Measurements from ENCODE around the gene AURKA. TPM values are rescaled to one million over a fixed set of nuclear protein-coding genes. Genes with fewer than 3 reads are reported as not detected.
A peak's percentile ranks its signal among the peaks of the same experiment; 100 is the strongest.

AURKA gene
- total RNA-seq, 2 donors from 2014 or later, result 110 to 142 TPM

GRCh38 chr20:56381501-56381900 is 10.5 kb downstream of the AURKA start:
- no peak for ATAC-seq (replicated peaks in 1 of 2)
- Mint-ChIP-seq H3K36me3 (ENCODE audit: insufficient read depth in 2 of 2) (peaks cover 22 to 57% of the 10 kb centered on the region in 2 donors), H3K4me1 (ENCODE audit: low read depth) (peaks cover 32% of the 10 kb centered on the region)

GRCh38 chr20:56380375-56380774 is 11.6 kb downstream of the AURKA start:
- H3K4me3 Mint-ChIP-seq, result no peak overlapping the region
- no peaks in the 10 kb centered on the region for H3K9me3 Mint-ChIP-seq
- peaks cover 23 to 56% of the 10 kb centered on the region in 2 donors for H3K36me3 Mint-ChIP-seq (ENCODE audit: insufficient read depth in 2 of 2)
- DNase-seq (no peak), ATAC-seq (replicated peaks in 1 of 2) (no peak)
- no peak overlapping the region for H3K27ac Mint-ChIP-seq
- H3K27me3 Mint-ChIP-seq (ENCODE audit: low read depth), result no peaks in the 10 kb centered on the region
- peaks cover 21% of the 10 kb centered on the region for H3K4me1 Mint-ChIP-seq (ENCODE audit: low read depth)

More at GRCh38 chr20:56381501-56381900, 10.5 kb downstream of the AURKA start:
- no peaks in the 10 kb centered on the region for H3K9me3 Mint-ChIP-seq
- H3K27ac Mint-ChIP-seq, result no peak overlapping the region
- no peak for DNase-seq
- H3K27me3 Mint-ChIP-seq (ENCODE audit: low read depth), result no peaks in the 10 kb centered on the region
- H3K4me3 Mint-ChIP-seq, result no peak overlapping the region

DNA sequence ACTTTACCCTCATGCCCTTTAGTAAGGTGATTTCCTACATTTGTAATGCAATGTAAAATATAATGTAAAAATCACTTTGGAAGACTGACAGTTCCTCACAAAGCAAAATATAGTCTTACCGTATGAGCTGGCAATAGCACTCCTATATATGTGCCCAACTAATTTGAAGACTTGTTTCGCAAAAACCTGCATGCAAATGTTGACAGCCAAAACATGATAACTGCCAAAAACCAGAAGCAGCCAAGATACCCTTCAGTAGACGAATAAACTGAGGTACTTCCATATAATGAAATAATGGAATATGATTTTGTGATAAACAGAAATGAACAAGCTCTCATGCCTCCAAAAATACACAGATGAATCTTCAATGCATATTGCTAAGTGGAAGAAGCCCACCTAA is 13.6 kb downstream of the AURKA start:
- Mint-ChIP-seq H3K27me3 (ENCODE audit: low read depth) (no peaks in the 10 kb centered on the region), H3K27ac (no peak overlapping the region), H3K4me1 (ENCODE audit: low read depth) (peaks cover 30% of the 10 kb centered on the region), H3K9me3 (no peaks in the 10 kb centered on the region), H3K36me3 (ENCODE audit: insufficient read depth in 2 of 2) (peaks cover 21 to 61% of the 10 kb centered on the region in 2 donors), H3K4me3 (no peak overlapping the region)
- ATAC-seq (replicated peaks in 1 of 2) (no peak), DNase-seq (no peak)

DNA sequence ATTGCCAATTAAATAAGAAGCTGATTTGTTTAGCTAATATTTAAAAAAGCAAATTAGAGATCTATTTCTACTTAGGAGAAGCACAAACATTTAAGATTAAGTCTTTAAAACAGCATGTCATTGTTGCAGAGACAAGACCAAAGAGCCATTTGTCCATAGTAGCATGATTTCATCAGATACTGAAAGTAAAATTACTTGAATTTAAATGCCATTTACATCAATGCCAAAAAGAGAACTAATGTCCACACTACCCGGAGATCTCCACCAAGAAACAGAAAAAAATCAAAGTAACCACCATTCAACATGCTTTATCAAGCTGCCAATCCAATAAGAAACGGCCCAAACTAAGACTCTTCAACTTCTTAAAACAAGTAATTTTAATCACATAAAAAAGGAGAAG is 15.7 kb downstream of the AURKA start:
- H3K4me1 Mint-ChIP-seq (ENCODE audit: low read depth), result peaks cover 19% of the 10 kb centered on the region
- no peaks in the 10 kb centered on the region for H3K27me3 Mint-ChIP-seq (ENCODE audit: low read depth)

GRCh38 chr20:56373942-56374341 is 18.1 kb downstream of the AURKA start:
- Mint-ChIP-seq H3K36me3 (ENCODE audit: insufficient read depth in 2 of 2) (peaks cover 26 to 67% of the 10 kb centered on the region in 2 donors), H3K27ac (peak overlapping the region; percentile 50), H3K4me3 (no peak overlapping the region), H3K4me1 (ENCODE audit: low read depth) (peaks cover 18% of the 10 kb centered on the region), H3K27me3 (ENCODE audit: low read depth) (no peaks in the 10 kb centered on the region), H3K9me3 (no peaks in the 10 kb centered on the region)
- ATAC-seq (replicated peaks in 1 of 2), result peak; percentile 55 to 90
- DNase-seq, result no peak

More for the DNA sequence above, 15.7 kb downstream of the AURKA start:
- peaks cover 29 to 61% of the 10 kb centered on the region in 2 donors for H3K36me3 Mint-ChIP-seq (ENCODE audit: insufficient read depth in 2 of 2)
- no peak overlapping the region for H3K4me3 Mint-ChIP-seq
- no peak for DNase-seq
- ATAC-seq (replicated peaks in 1 of 2), result no peak
- H3K9me3 Mint-ChIP-seq, result no peaks in the 10 kb centered on the region
- H3K27ac Mint-ChIP-seq, result peak overlapping the region; percentile 79

- DNase-seq (no peak), ATAC-seq (replicated peaks in 1 of 2) (peak in 1 of 2 donors; percentile 73)
- no peak overlapping the region for H3K27ac Mint-ChIP-seq
- H3K36me3 Mint-ChIP-seq (ENCODE audit: insufficient read depth in 2 of 2), result peaks cover 19 to 58% of the 10 kb centered on the region in 2 donors
- H3K27me3 Mint-ChIP-seq (ENCODE audit: low read depth), result no peaks in the 10 kb centered on the region
- no peaks in the 10 kb centered on the region for H3K9me3 Mint-ChIP-seq
- H3K4me3 Mint-ChIP-seq, result no peak overlapping the region
- H3K4me1 Mint-ChIP-seq (ENCODE audit: low read depth), result peaks cover 18% of the 10 kb centered on the region
These were observed 19.2 kb downstream of the AURKA start for GRCh38 chr20:56372850-56373249.

- no peak overlapping the region for H3K27ac Mint-ChIP-seq
- H3K36me3 Mint-ChIP-seq (ENCODE audit: insufficient read depth in 2 of 2), result peaks cover 18 to 52% of the 10 kb centered on the region in 2 donors
- H3K4me3 Mint-ChIP-seq, result no peak overlapping the region
- H3K4me1 Mint-ChIP-seq (ENCODE audit: low read depth), result peaks cover 18% of the 10 kb centered on the region
- H3K9me3 Mint-ChIP-seq, result no peaks in the 10 kb centered on the region
- DNase-seq, result no peak
- ATAC-seq (replicated peaks in 1 of 2), result no peak
- H3K27me3 Mint-ChIP-seq (ENCODE audit: low read depth), result no peaks in the 10 kb centered on the region
These were observed 20.0 kb downstream of the AURKA start for GRCh38 chr20:56371977-56372376.

GRCh38 chr20:56369179-56369578 is 22.8 kb downstream of the AURKA start:
- H3K9me3 Mint-ChIP-seq, result no peaks in the 10 kb centered on the region
- H3K27ac Mint-ChIP-seq, result no peak overlapping the region
- no peak for DNase-seq
- H3K4me1 Mint-ChIP-seq (ENCODE audit: low read depth), result peaks cover 15% of the 10 kb centered on the region
- H3K36me3 Mint-ChIP-seq (ENCODE audit: insufficient read depth in 2 of 2), result peaks cover 11 to 37% of the 10 kb centered on the region in 2 donors
- no peaks in the 10 kb centered on the region for H3K27me3 Mint-ChIP-seq (ENCODE audit: low read depth)
- no peak overlapping the region for H3K4me3 Mint-ChIP-seq
- ATAC-seq (replicated peaks in 1 of 2), result no peak

DNA sequence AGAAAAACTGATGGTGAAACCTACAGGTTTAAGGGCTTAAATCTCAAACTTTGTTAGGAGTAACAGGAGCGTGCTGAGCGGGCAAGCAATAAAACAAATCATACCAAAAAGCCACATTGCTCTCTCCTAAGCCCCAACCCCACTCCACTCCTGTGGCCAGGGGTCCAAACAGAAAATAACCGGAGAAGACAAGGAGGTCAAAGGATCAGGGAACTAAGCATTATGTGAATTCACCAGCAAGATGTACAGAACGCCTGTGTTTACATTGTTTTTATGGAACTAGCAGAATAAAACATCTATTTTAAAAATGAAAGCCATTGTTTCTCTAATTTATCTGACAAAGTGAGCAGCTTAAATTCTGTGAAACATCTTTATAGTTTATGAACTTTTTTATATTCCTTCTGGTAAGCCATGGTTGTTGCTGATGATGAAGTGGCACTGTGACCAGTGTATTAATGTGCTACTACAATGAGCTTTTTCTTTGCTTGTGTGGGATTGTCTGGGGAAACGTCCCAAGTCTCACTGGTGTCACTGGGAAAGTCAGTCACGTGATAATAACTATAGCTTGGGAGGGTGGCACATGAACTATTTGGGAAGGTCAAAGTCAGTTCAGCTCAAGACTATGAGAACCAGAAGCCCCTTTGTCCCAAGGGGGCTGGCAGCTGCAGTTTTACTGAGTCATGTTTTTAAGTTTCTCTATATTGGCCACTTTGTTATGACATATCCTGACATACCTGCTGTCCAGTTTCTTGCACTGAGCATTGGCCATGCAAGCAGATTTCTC is 23.5 kb downstream of the AURKA start:
- Mint-ChIP-seq H3K27me3 (ENCODE audit: low read depth) (no peaks in the 10 kb centered on the region), H3K36me3 (ENCODE audit: insufficient read depth in 2 of 2) (peaks cover 9 to 30% of the 10 kb centered on the region in 2 donors), H3K9me3 (no peaks in the 10 kb centered on the region), H3K4me3 (no peak overlapping the region), H3K4me1 (ENCODE audit: low read depth) (peaks cover 9% of the 10 kb centered on the region), H3K27ac (no peak overlapping the region)
- DNase-seq, result no peak
- no peak for ATAC-seq (replicated peaks in 1 of 2)

GRCh38 chr20:56363491-56363890 is 28.5 kb downstream of the AURKA start:
- no peaks in the 10 kb centered on the region for H3K27me3 Mint-ChIP-seq (ENCODE audit: low read depth)
- H3K36me3 Mint-ChIP-seq (ENCODE audit: insufficient read depth in 2 of 2), result no peaks in the 10 kb centered on the region
- no peaks in the 10 kb centered on the region for H3K9me3 Mint-ChIP-seq
- no peak overlapping the region for H3K4me3 Mint-ChIP-seq
- peaks cover 15% of the 10 kb centered on the region for H3K4me1 Mint-ChIP-seq (ENCODE audit: low read depth)
- no peak overlapping the region for H3K27ac Mint-ChIP-seq
- ATAC-seq (replicated peaks in 1 of 2), result no peak
- DNase-seq, result no peak

DNA sequence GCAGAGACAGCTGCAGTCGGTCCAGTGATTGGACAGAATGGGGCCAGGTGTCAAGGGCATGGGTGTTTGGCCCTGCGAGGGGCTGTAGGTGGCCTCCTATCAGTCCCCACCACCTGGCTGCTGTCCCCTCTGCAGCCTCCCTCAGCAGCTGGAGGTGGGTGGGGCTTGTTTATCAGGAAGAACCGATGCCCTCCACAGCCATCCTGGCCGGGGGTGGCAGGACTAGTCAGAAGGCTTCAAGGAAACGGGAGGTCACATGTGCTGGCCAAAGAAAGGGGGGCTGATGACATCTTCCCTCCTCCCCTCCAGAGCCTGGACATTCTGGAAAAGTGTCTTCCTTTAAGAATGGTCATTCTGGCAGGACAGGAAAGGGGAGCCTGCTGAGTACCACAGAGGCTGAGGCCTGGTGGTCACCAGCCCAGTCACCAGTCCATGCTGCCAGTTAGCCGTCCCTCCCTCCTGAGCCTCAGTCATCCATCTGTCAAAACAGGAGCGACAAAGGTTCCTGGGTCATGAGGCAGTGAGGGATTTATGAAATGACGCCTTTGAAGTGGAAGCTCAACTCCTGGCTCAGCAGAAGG is 29.1 kb downstream of the AURKA start:
- Mint-ChIP-seq H3K4me1 (ENCODE audit: low read depth) (peaks cover 15% of the 10 kb centered on the region), H3K9me3 (no peaks in the 10 kb centered on the region), H3K4me3 (no peak overlapping the region), H3K36me3 (ENCODE audit: insufficient read depth in 2 of 2) (no peaks in the 10 kb centered on the region), H3K27me3 (ENCODE audit: low read depth) (no peaks in the 10 kb centered on the region), H3K27ac (no peak overlapping the region)
- DNase-seq, result no peak
- no peak for ATAC-seq (replicated peaks in 1 of 2)

GRCh38 chr20:56361900-56362299 is 30.1 kb downstream of the AURKA start:
- no peak overlapping the region for H3K4me3 Mint-ChIP-seq
- H3K27ac Mint-ChIP-seq, result no peak overlapping the region

DNA sequence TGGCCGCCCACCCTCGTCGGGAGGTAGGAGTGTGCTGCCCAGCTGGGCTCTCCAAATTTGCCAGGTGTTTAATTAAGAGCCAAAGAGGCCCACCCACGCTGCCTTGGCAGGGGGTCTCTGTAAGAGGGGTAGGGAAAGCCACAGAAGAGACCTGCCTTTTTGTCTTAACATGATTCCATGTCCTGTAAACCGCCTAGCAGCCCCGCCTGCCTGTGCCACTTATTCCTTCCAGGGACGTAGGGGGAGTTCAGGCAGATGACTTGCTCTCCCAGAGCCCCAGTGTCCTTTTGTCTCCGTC is 31.2 kb downstream of the AURKA start:
- Mint-ChIP-seq H3K36me3 (ENCODE audit: insufficient read depth in 2 of 2) (no peaks in the 10 kb centered on the region), H3K4me3 (peak overlapping the region; percentile 4 to 15), H3K4me1 (ENCODE audit: low read depth) (peaks cover 15% of the 10 kb centered on the region), H3K27ac (no peak overlapping the region), H3K9me3 (no peaks in the 10 kb centered on the region), H3K27me3 (ENCODE audit: low read depth) (no peaks in the 10 kb centered on the region)
- ATAC-seq (replicated peaks in 1 of 2) (no peak), DNase-seq (no peak)

More at GRCh38 chr20:56361900-56362299, 30.1 kb downstream of the AURKA start:
- ATAC-seq (replicated peaks in 1 of 2) (no peak), DNase-seq (no peak)
- Mint-ChIP-seq H3K4me1 (ENCODE audit: low read depth) (peaks cover 15% of the 10 kb centered on the region), H3K27me3 (ENCODE audit: low read depth) (no peaks in the 10 kb centered on the region), H3K36me3 (ENCODE audit: insufficient read depth in 2 of 2) (no peaks in the 10 kb centered on the region), H3K9me3 (no peaks in the 10 kb centered on the region)

All from activated T-cell treated with anti-CD3 and anti-CD28 coated beads, Interleukin-2, amount 50 U/mL, for 72 hours (primary cell).